ENCODE results near the gene ANKS3.

Gene ANKS3

GRCh38 chr16:4660454-4661007, 73.5 kb downstream of the ANKS3 start:
- DNase-seq (ENCODE audit: low read depth), result peak; percentile 11
- TF ChIP-seq CTCF (IDR thresholded peaks at IDR 0.05; ENCODE audit: low read depth, low read length, missing control alignments), result no peak
- in situ Hi-C loops (cut with HindIII; ENCODE audit: low sequenced_read_pairs), result no loop called here
- no peak overlapping the region for H3K4me3 ChIP-seq (ENCODE audit: low read depth, low read length)

DNA sequence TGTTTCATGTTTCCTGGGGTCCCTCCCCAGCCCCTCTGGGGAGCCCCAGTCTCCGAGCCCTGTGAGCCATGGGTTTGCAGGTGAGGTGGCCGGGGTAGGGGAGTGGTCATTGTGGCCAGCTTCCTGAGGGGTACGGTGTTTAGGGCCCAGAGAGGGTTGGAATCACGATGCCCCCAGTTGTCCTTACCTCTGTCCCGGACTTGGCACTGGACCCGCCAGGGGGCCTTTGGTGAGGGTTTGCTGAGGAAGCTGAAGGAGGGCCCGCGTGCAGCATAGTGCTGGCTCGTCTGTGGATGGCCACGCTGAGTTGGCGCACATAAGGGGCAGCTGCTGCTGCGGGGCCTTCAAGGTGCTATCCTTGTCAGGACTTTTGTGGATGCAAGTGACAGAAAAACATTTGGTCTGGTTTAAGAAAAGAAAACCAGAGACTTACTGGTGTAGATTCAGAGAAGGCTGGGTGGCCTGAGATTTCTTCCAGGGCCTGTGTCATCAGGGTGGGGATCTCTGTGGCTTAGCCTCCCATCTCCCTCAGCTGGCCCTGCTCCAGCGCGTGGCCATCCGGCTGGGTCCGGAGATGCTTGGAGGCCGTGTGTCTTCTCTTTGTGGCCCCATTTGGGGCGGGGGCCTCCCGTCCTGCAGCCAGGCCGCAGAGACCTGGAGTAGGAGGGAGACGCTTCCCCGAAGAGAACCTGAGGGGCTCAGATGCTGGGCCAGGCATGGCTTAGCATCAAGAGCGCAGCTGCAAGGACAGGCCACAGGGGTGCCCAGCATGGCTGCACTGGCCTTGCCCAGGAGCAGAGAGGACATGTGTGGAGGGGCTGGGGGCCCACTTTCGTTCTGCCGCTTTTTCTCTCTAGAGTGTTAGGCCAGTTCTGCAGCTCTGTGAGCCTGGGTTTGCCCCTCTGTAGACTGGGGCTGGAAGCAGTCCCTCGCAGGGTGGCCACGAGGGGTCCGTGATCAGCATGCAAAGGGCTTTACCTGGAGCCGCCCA, 74.4 kb downstream of the ANKS3 start:
- in situ Hi-C loops (cut with HindIII; ENCODE audit: low sequenced_read_pairs), result no loop called here
- H3K4me3 ChIP-seq (ENCODE audit: low read depth, low read length), result no peak overlapping the region
- DNase-seq (ENCODE audit: low read depth), result no peak
- TF ChIP-seq CTCF (IDR thresholded peaks at IDR 0.05; ENCODE audit: low read depth, low read length, missing control alignments), result no peak

GRCh38 chr16:4656695-4657686, 77.1 kb downstream of the ANKS3 start:
- in situ Hi-C loops (cut with HindIII; ENCODE audit: low sequenced_read_pairs), result no loop called here
- TF ChIP-seq CTCF (IDR thresholded peaks at IDR 0.05; ENCODE audit: low read depth, low read length, missing control alignments), result no peak
- H3K4me3 ChIP-seq (ENCODE audit: low read depth, low read length), result no peak overlapping the region
- no peak for DNase-seq (ENCODE audit: low read depth)

DNA sequence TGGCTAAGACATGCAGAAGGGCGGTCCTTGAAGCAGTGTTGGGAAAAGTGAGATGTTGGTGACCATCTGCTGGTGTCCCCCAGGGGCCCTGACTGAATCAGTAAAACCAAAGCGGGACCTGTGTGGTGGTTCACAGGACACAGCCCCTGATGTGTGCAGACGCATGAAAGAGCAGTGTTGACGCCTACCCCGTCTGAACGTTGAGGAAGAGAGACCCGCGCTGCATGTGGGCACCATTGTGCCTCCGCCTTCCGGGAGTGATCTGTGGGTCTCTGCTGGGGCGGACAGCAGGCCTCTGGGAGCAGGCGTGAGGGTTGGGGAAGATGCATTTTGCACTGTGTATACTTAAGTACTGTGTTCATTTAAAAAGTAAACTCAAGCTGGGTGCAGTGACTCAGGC, 77.8 kb downstream of the ANKS3 start:
- in situ Hi-C loops (cut with HindIII; ENCODE audit: low sequenced_read_pairs), result no loop called here
- H3K4me3 ChIP-seq (ENCODE audit: low read depth, low read length), result no peak overlapping the region
- DNase-seq (ENCODE audit: low read depth), result no peak
- no peak for TF ChIP-seq CTCF (IDR thresholded peaks at IDR 0.05; ENCODE audit: low read depth, low read length, missing control alignments)

DNA sequence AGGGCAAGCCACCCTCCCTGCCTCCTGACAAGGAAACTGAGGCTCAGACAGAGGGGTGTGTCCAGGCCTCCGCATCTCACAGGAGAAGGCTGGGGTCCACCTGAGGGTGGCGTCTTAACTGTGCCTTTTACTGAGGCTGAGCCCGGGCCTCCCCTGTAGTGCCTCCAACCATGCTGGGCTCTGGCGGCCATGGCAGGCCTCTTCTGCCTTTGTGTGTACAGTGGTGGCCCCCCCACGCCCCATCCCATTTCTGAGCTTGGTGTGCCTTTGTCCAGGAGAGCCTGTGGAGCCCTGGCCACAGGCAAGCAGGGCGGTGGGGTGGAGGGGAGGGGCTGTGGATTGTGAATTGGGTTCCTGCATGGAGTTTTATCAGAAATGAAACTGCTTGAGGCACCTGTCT, 78.3 kb downstream of the ANKS3 start:
- in situ Hi-C loops (cut with HindIII; ENCODE audit: low sequenced_read_pairs), result no loop called here
- TF ChIP-seq CTCF (IDR thresholded peaks at IDR 0.05; ENCODE audit: low read depth, low read length, missing control alignments), result no peak

More for the DNA sequence above, 78.3 kb downstream of the ANKS3 start:
- H3K4me3 ChIP-seq (ENCODE audit: low read depth, low read length), result no peak overlapping the region
- DNase-seq (ENCODE audit: low read depth), result no peak
